ENCODE data around the gene HTR7.

HTR7 gene

GRCh38 chr10:90800232-90800796 lies 57.5 kb downstream of the HTR7 start:
- DNase-seq = no peak

DNA sequence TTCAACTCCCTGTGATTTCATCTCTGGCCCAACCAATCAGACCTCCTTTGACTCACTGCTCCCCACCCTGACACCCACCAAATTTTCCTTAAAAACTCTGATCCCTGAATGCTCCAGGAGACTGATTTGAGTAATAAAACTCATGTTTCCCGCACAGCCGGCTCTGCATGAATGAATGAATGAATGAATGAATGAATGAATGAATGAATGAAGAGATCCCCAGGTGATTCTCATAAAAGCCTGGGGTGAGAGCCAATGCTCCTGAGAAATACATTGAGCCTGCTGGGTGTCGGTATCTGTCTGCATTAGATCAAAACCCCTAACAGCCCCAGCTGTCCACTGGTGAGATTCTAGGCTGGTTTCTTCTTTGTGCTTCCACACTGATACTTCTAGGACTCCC lies 58.7 kb downstream of the HTR7 start:
- no peak for DNase-seq

- no peak for DNase-seq
These were observed 59.4 kb downstream of the HTR7 start for GRCh38 chr10:90798482-90798881.

GRCh38 chr10:90790422-90790821 lies 67.4 kb downstream of the HTR7 start:
- no peak for DNase-seq

DNA sequence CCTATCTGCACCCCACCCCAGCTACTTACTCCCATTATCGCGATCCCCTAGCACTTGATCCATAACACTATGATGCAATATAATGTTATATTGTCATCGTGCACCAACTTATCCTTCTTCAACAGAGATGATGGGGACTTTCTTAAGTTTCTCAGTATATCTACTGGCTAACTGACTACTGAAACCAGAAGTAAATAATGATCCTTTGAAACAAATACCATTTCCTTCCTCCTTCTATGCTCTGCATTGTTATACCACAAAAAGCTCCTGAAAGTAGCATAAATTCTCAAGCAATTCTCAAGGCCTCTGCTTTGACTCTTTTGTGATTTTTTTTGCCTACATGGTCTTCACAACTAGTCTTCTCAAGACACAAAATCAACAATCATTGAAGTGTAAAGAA lies 68.9 kb downstream of the HTR7 start:
- DNase-seq = no peak

DNA sequence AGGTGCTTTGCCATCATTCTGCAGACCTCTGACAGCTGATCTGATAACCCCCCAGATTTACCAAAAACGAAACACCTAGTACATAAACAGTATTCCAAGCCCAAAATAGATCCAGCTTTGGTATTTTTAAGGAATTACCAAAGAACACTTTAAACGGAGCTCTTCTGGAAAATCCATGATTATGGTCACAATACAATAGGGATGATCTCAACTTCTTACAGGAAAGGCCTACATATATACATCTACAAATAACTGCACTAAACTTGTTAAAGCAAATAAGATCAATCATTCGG lies 69.7 kb downstream of the HTR7 start:
- no peak for DNase-seq

GRCh38 chr10:90787393-90788198 lies 70.2 kb downstream of the HTR7 start:
- peak; percentile 33 for DNase-seq

- no peak for DNase-seq
These were observed 72.1 kb downstream of the HTR7 start for GRCh38 chr10:90785782-90786181.

DNA sequence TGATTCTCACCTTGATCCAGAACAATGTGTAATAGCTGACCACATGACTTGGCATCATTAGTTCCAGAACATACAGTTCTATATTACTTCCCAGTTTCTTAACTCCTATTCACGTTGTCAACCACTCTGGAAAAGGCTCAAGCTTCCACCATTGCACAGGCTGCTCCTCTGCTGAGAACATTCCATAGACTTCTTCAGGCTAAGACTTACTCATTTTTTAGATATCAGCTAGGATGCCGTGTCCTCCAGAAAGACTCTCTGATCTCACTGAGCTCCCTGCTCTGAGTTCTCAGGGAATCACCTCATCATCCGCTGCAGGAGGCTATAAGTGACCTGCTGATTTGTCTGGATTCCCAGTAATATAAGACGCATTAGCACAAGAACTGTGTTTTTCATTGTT lies 73.1 kb downstream of the HTR7 start:
- DNase-seq = no peak

GRCh38 chr10:90780488-90780887 lies 77.4 kb downstream of the HTR7 start:
- DNase-seq = no peak

- no peak for DNase-seq
These were observed 78.3 kb downstream of the HTR7 start for GRCh38 chr10:90779548-90779947.

DNA sequence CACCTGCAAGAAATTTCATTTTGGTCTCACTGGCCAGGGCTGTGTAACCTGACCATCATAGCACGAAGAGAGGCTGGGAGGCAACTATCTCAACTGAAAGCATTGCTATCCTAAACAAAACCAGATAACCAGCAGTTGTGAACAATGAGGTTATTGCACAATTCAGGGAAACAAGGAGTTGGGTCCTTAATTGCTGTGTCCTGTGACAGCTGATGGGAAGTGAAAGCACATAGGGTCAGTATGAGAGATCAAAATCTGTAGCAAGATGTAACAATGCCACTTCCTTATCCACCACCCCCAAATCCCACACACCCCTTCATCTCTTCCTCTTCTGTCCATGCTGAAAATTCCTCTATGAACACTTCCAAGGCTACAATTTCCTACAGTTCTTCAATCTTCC lies 80.2 kb downstream of the HTR7 start:
- DNase-seq = no peak

GRCh38 chr10:90775351-90776028 lies 82.3 kb downstream of the HTR7 start:
- DNase-seq = peak; percentile 6

DNA sequence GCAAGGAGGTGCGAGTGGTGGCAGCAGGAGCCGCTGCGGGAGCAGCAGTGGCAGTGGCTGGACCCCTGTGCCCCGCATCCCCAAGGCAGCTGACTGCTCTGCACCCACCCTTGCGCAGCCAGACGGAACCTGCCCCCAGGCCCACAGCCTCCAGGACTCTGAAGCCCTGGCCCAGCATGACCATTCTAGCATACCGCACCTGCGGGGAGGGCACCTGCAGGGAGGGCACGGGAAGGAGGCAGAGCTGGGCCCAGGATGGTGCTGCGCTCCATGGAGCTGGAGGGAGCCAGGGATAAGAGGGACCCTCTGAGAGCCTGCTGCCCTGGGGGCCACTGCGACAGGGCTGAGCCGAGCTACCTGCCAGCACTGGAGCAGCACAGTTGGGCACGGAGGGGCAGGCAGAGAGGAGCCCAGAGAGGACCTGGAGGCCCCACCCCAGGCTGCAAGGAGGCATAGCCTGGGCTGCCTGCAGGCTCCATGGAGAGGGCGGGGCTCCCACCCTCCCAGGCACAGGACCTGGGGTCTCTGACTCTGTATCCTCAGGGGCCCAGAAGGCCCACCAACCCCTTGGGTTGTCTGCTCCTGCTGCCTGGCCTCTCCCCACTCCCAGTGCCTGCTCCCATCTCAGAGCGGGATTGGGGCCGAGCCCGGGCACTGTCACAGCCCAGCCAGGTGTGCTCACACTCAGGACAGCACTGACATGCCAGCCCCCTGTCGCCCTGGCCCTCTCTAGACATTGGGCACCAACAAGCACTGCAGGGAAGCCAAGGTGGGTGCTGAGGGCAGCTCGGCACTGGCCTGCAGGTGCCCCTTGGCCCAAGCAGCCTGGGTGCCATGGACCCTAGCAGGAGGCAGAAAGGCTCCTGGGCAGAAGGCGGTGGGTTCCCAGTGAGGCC lies 87.6 kb downstream of the HTR7 start:
- no peak for DNase-seq

- peak; percentile 31 for DNase-seq
These were observed 106.5 kb downstream of the HTR7 start for GRCh38 chr10:90751107-90751997.

- DNase-seq = no peak
These were observed 111.0 kb downstream of the HTR7 start for GRCh38 chr10:90746829-90747228.

- DNase-seq = no peak
These were observed 112.3 kb downstream of the HTR7 start for GRCh38 chr10:90745565-90745964.

DNA sequence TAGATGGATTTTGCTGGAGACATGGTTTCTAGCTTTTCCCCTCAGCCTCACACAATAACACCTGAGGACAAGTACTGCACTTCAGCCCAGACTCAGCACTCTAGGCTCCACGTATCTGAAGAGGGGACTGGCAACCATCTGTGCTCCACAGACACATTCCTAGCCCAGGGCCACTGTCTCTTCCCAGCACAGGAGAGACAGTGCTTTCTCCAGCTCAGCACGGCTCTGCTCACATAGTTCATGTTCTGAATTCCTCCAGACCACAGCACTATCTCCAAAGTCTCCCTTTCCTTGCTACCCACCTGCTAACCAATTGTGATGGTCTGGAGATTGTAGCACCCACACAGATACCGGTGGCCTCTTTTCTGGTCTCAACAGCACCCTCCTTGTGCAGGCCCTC lies 114.5 kb downstream of the HTR7 start:
- no peak for DNase-seq

- DNase-seq = peak; percentile 75
These were observed 115.8 kb downstream of the HTR7 start for GRCh38 chr10:90741926-90742565.

- no peak for DNase-seq
These were observed 117.6 kb downstream of the HTR7 start for GRCh38 chr10:90740265-90740664.

GRCh38 chr10:90738885-90739284 lies 119.0 kb downstream of the HTR7 start:
- DNase-seq = no peak

GRCh38 chr10:90734415-90734814 lies 123.4 kb downstream of the HTR7 start:
- no peak for DNase-seq

All from fibroblast of skin of abdomen (primary cell).